Gastroesophageal sphincter (tissue), 4 donors: ENCODE measurements around the gene ZNF57. TPM values are rescaled to one million over a fixed set of nuclear protein-coding genes. Genes with fewer than 3 reads are reported as not detected.
"Not testable (repeated sequence)": the region's sequence is repeated elsewhere in the genome, so short reads cannot be mapped to it uniquely, and the experiment has no call there.

Experiments
- ATAC-seq: fragments of 150-250 bp; one replicate; pipeline ENCODE4 v1.9.1; 2016; ENCODE audit warnings: mild to moderate bottlenecking, moderate library complexity
- H3K27ac ChIP-seq, 4 donors: fragments of 200-600 bp; sonication (generic) in 3 of 4; 1 replicate in 3 of 4; 2 replicates in 1 of 4; pipeline ENCODE4 v1.5.1; 2016 to 2019
- H3K27me3 ChIP-seq: fragments of 200-600 bp; sonication (generic); one replicate; pipeline ENCODE4 v1.5.1; 2019
- H3K36me3 ChIP-seq, 2 donors: fragments of 200-600 bp; sonication (generic); one replicate each; pipeline ENCODE4 v1.5.1; 2019; ENCODE audit warnings: control low read depth in 1 of 2
- H3K4me1 ChIP-seq, 3 donors: fragments of 200-600 bp; sonication (generic); 1 replicate in 2 of 3; 2 replicates in 1 of 3; pipeline ENCODE4 v1.5.1; 2016 to 2019; ENCODE audit warnings: control low read depth in 2 of 3
- H3K4me3 ChIP-seq, 2 donors: fragments of 200-600 bp; sonication (generic); one replicate each; pipeline ENCODE4 v1.5.1; 2019; ENCODE audit warnings: mild to moderate bottlenecking in 1 of 2, moderate library complexity in 1 of 2
- H3K9me3 ChIP-seq, 3 donors: fragments of 200-600 bp; sonication (generic); one replicate each; pipeline ENCODE4 v1.5.1; 2017 to 2019; ENCODE audit warnings: control low read depth in 2 of 3
- CTCF ChIP-seq, 4 experiments: fragments of 200-600 bp in 2 of 4; fragments of 450-650 bp in 2 of 4; sonication (generic) in 1 of 4; IDR thresholded peaks; one replicate each; pipeline ENCODE4 v1.5.1; 2017 to 2019; ENCODE audit warnings: antibody characterized with exemption in 4 of 4, mild to moderate bottlenecking in 2 of 4, moderate library complexity in 2 of 4
- EP300 ChIP-seq: sonication (generic); formaldehyde crosslinking; IDR thresholded peaks from one replicate; pipeline ENCODE4 v1.6.1; 2017; ENCODE audit warnings: antibody characterized with exemption, mild to moderate bottlenecking
- POLR2A ChIP-seq, 2 donors: fragments of 450-650 bp; IDR thresholded peaks; one replicate each; pipeline ENCODE4 v1.6.1; 2017; ENCODE audit warnings: antibody characterized with exemption in 2 of 2, mild to moderate bottlenecking in 2 of 2, moderate library complexity in 1 of 2
- POLR2AphosphoS5 ChIP-seq: sonication (generic); formaldehyde crosslinking; IDR thresholded peaks from one replicate; pipeline ENCODE4 v1.6.1; 2017; ENCODE audit warnings: antibody characterized with exemption
- WGBS, 2 donors: methylation state at CpG; one replicate each; pipeline ENCODE4 v1.1.5; 2018; ENCODE audit warnings: low coverage in 1 of 2; 5-methylcytosine and 5-hydroxymethylcytosine counted together
- total RNA-seq, 4 donors: library from RNA; depleted of rRNA; stranded (reverse); fragments of >200 nt; gene quantifications; one replicate each; pipeline ENCODE4 v1.1.0, GENCODE V29; 2016

ZNF57 gene
- total RNA-seq, 4 donors from 2014 or later = 1.3 to 3.8 (median 2.8) TPM

GRCh38 chr19:2927032-2927430 lies 26.3 kb downstream of the ZNF57 start:
- no peak for TF ChIP-seq POLR2AphosphoS5
- H3K27ac ChIP-seq = no peak overlapping the region
- no peak overlapping the region for H3K4me3 ChIP-seq
- peaks cover 0 to 7% (median 0%) of the 10 kb centered on the region in 3 donors for H3K9me3 ChIP-seq
- ATAC-seq = no peak
- 100% methylated on average over 2 of the region's 18 CpGs; no CpG with 5 or more reads in 1 of the 2 donors for WGBS, 2 donors
- H3K4me1 ChIP-seq = peaks cover 0 to 7% (median 0%) of the 10 kb centered on the region in 3 donors
- H3K36me3 ChIP-seq = peaks cover 0 to 17% of the 10 kb centered on the region in 2 donors
- no peaks in the 10 kb centered on the region for H3K27me3 ChIP-seq

DNA sequence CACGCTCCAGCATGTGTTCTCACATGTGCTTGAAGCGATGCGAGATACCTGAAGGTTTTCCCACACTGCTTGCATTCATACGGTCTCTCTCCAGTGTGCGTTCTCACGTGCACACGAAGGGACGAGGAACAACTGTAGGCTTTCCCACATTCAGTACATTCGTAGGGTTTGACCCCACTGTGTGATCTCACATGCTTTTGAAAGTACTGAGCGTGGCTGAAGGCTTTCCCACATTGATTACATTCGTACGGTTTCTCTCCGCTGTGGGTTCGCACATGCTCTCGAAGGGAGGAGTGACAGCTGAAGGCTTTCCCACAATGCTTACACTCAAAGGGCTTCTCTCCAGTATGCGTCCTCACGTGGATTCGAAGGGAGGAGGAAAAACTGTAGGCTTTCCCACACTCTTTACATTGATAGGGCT lies 32.8 kb downstream of the ZNF57 start:
- H3K27me3 ChIP-seq = no peaks in the 10 kb centered on the region
- TF ChIP-seq CTCF (IDR thresholded peaks at IDR 0.05) (no peak), EP300 (no peak), POLR2A (IDR thresholded peaks at IDR 0.05) (no peak), POLR2AphosphoS5 (no peak)
- H3K4me1 ChIP-seq = no peaks in the 10 kb centered on the region
- H3K9me3 ChIP-seq = peaks cover 0 to 39% (median 9%) of the 10 kb centered on the region in 3 donors
- no peak overlapping the region for H3K4me3 ChIP-seq
- WGBS, 2 donors = 91 to 100% methylated on average over 13 to 17 of the region's 18 CpGs
- H3K36me3 ChIP-seq = peaks cover 6 to 81% of the 10 kb centered on the region in 2 donors
- ATAC-seq = no peak
- no peak overlapping the region for H3K27ac ChIP-seq

DNA sequence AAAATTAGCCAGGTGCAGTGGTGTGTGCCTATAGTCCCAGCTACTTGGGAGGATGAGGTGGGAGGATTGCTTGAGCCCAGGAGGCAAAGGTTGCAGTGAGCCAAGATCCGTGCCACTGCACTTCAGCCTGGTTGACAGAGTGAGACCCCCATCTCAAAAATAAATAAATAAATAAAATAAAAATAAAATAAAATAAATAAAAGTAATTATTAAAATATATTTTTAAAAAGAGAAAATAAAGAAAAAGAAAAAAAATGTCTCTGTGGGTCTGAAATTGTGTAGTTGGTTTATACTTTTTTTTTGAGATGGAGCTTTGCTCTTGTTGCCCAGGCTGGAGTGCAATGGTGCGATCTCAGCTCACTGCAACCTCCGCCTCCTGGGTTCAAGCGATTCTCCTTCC lies 35.1 kb downstream of the ZNF57 start:
- Histone ChIP-seq H3K36me3 (peaks cover 6 to 83% of the 10 kb centered on the region in 2 donors), H3K9me3 (peaks cover 0 to 39% (median 9%) of the 10 kb centered on the region in 3 donors)
- ATAC-seq, H3K27ac ChIP-seq, H3K4me1 ChIP-seq, H3K4me3 ChIP-seq, H3K27me3 ChIP-seq: not testable (repeated sequence)
- 92 to 100% methylated on average over 1 to 4 of the region's 4 CpGs for WGBS, 2 donors

- Histone ChIP-seq H3K36me3 (peaks cover 0 to 16% of the 10 kb centered on the region in 2 donors), H3K4me1 (peaks cover 0 to 19% (median 7%) of the 10 kb centered on the region in 3 donors), H3K4me3 (no peak overlapping the region), H3K9me3 (no peaks in the 10 kb centered on the region), H3K27ac (no peak overlapping the region), H3K27me3 (no peaks in the 10 kb centered on the region)
- WGBS, 2 donors = 76 to 78% methylated on average over 7 to 14 of the region's 14 CpGs
- TF ChIP-seq EP300 (no peak), CTCF (IDR thresholded peaks at IDR 0.05) (no peak), POLR2AphosphoS5 (no peak), POLR2A (IDR thresholded peaks at IDR 0.05) (no peak)
- no peak for ATAC-seq
These were observed 42.4 kb downstream of the ZNF57 start for GRCh38 chr19:2942928-2943640.

GRCh38 chr19:2944403-2944774 lies 43.7 kb downstream of the ZNF57 start:
- no peaks in the 10 kb centered on the region for H3K9me3 ChIP-seq

More at GRCh38 chr19:2944403-2944774, 43.7 kb downstream of the ZNF57 start:
- Histone ChIP-seq H3K36me3 (peaks cover 0 to 3% of the 10 kb centered on the region in 2 donors), H3K4me1 (peaks cover 0 to 25% (median 9%) of the 10 kb centered on the region in 3 donors), H3K27ac (peak overlapping the region in 3 of 4 donors; percentile 92 to 95 (median 93)), H3K27me3 (no peaks in the 10 kb centered on the region), H3K4me3 (peak overlapping the region; percentile 73 to 93)
- WGBS, 2 donors = 0 to 10% methylated on average over 6 to 7 of the region's 23 CpGs
- TF ChIP-seq POLR2AphosphoS5 (no peak), CTCF (IDR thresholded peaks at IDR 0.05) (no peak), EP300 (no peak), POLR2A (IDR thresholded peaks at IDR 0.05) (no peak)
- ATAC-seq = no peak
